Prostate gland (tissue), 2 donors: ENCODE results near the gene KLF6. TPM values are rescaled to one million over a fixed set of nuclear protein-coding genes. Genes with fewer than 3 reads are reported as not detected.
A peak's percentile ranks its signal among the peaks of the same experiment; 100 is the strongest.

Source experiments
- DNase-seq: peaks from one replicate; pipeline ENCODE4 v3.0.0-alpha.2; 2019; ENCODE audit warnings: low spot score
- H3K27ac ChIP-seq, 2 donors: fragments of 200-600 bp; sonication (generic); 2 replicates each; pipeline ENCODE4 v1.5.1; 2017 to 2019
- H3K27me3 ChIP-seq: fragments of 200-600 bp; sonication (generic); replicated peaks from 2 replicates; pipeline ENCODE4 v1.5.1; 2019; ENCODE audit not compliant: insufficient read depth
- H3K36me3 ChIP-seq, 2 donors: fragments of 200-600 bp; sonication (generic); 1 replicate in 1 of 2; 2 replicates in 1 of 2; pipeline versions ENCODE4 v1.5.1 to v1.8.1; 2017 to 2019
- H3K4me1 ChIP-seq: fragments of 200-600 bp; sonication (generic); replicated peaks from 2 replicates; pipeline ENCODE4 v1.5.1; 2019
- H3K4me3 ChIP-seq, 2 donors: fragments of 200-600 bp; sonication (generic); 2 replicates each; pipeline ENCODE4 v1.5.1; 2017 to 2019
- H3K9me3 ChIP-seq: fragments of 200-600 bp; sonication (generic); 2 replicates; pipeline ENCODE4 v1.5.1; 2017
- CTCF ChIP-seq, 4 experiments: fragments of 200-600 bp in 2 of 4; fragments of 450-650 bp in 2 of 4; sonication (generic) in 2 of 4; IDR thresholded peaks; 1 replicate in 3 of 4; 2 replicates in 1 of 4; pipeline ENCODE4 v1.5.1; 2016 to 2019; ENCODE audit warnings: antibody characterized with exemption in 4 of 4, mild to moderate bottlenecking in 2 of 4, moderate library complexity in 2 of 4
- POLR2A ChIP-seq: fragments of 450-650 bp; IDR thresholded peaks from one replicate; pipeline ENCODE4 v1.6.1; 2016; ENCODE audit warnings: antibody characterized with exemption, mild to moderate bottlenecking
- POLR2AphosphoS5 ChIP-seq: sonication (generic); formaldehyde crosslinking; IDR thresholded peaks from one replicate; pipeline ENCODE4 v1.6.1; 2017; ENCODE audit warnings: antibody characterized with exemption
- WGBS: methylation state at CpG from one replicate; pipeline ENCODE4 v1.1.5; 2018; 5-methylcytosine and 5-hydroxymethylcytosine counted together
- intact Hi-C: fragments of 100-400 bp; cut with DNase I; formaldehyde crosslinking; loops from one replicate; pipeline ENCODE4 v1.14.2; 2022
- total RNA-seq, 2 donors: library from RNA; depleted of rRNA; stranded (reverse); fragments of >200 nt; gene quantifications; one replicate each; pipeline ENCODE4 v1.1.0, GENCODE V29; 2016

Gene KLF6
- total RNA-seq, 2 donors from 2014 or later = 17.5 to 42.3 TPM

- H3K9me3 ChIP-seq = no peaks in the 10 kb centered on the region
- H3K27me3 ChIP-seq = no peaks in the 10 kb centered on the region
- H3K4me3 ChIP-seq = peak overlapping the region in 1 of 2 donors; percentile 96
- no peak for DNase-seq
- intact Hi-C loops = loop anchor here (2.0 to 10.0 kb wide), 5 partner anchors 34 to 532 kb away; no protein-coding TSS in a partner anchor
- WGBS = 64% methylated on average over 16 of the region's 16 CpGs
- H3K36me3 ChIP-seq = peaks cover 4 to 20% of the 10 kb centered on the region in 2 donors
- TF ChIP-seq POLR2AphosphoS5 = no peak
- TF ChIP-seq POLR2A = no peak
- no peak for TF ChIP-seq CTCF (IDR thresholded peaks at IDR 0.05)
- H3K4me1 ChIP-seq = no peaks in the 10 kb centered on the region
- H3K27ac ChIP-seq = peak overlapping the region; percentile 98 to 100
Measured at GRCh38 chr10:3780771-3781467, 4.1 kb downstream of the KLF6 start.

- TF ChIP-seq POLR2AphosphoS5 = no peak
- no peak for TF ChIP-seq CTCF (IDR thresholded peaks at IDR 0.05)
- no peak for TF ChIP-seq POLR2A
Measured at GRCh38 chr10:3780021-3780770, 4.8 kb downstream of the KLF6 start.

GRCh38 chr10:3779158-3779741 is 5.8 kb downstream of the KLF6 start:
- no peaks in the 10 kb centered on the region for H3K9me3 ChIP-seq
- H3K4me1 ChIP-seq = no peaks in the 10 kb centered on the region
- no peaks in the 10 kb centered on the region for H3K27me3 ChIP-seq
- 85% methylated on average over 14 of the region's 14 CpGs for WGBS
- H3K27ac ChIP-seq = peak overlapping the region in 1 of 2 donors; percentile 78
- no peak for TF ChIP-seq CTCF (IDR thresholded peaks at IDR 0.05)
- TF ChIP-seq POLR2A = no peak
- no peak for TF ChIP-seq POLR2AphosphoS5
- intact Hi-C loops = no loop called here
- DNase-seq = no peak
- peaks cover 4 to 20% of the 10 kb centered on the region in 2 donors for H3K36me3 ChIP-seq
- H3K4me3 ChIP-seq = no peak overlapping the region

More at GRCh38 chr10:3780021-3780770, 4.8 kb downstream of the KLF6 start:
- Histone ChIP-seq H3K36me3 (peaks cover 4 to 20% of the 10 kb centered on the region in 2 donors), H3K27me3 (no peaks in the 10 kb centered on the region), H3K4me3 (peak overlapping the region in 1 of 2 donors; percentile 7), H3K9me3 (no peaks in the 10 kb centered on the region), H3K4me1 (no peaks in the 10 kb centered on the region), H3K27ac (peak overlapping the region; percentile 50 to 98)
- WGBS = 48% methylated on average over 16 of the region's 17 CpGs
- intact Hi-C loops = loop anchor here (2.0 to 10.0 kb wide), 5 partner anchors 33 to 531 kb away; no protein-coding TSS in a partner anchor
- no peak for DNase-seq

GRCh38 chr10:3778692-3779157 is 6.3 kb downstream of the KLF6 start:
- Histone ChIP-seq H3K4me3 (no peak overlapping the region), H3K27me3 (no peaks in the 10 kb centered on the region), H3K36me3 (peaks cover 4 to 20% of the 10 kb centered on the region in 2 donors), H3K4me1 (no peaks in the 10 kb centered on the region), H3K9me3 (no peaks in the 10 kb centered on the region), H3K27ac (peak overlapping the region in 1 of 2 donors; percentile 78)
- intact Hi-C loops = no loop called here
- TF ChIP-seq POLR2A = no peak
- TF ChIP-seq CTCF (IDR thresholded peaks at IDR 0.05) = no peak
- TF ChIP-seq POLR2AphosphoS5 = no peak
- DNase-seq = no peak
- 78% methylated on average over 3 of the region's 3 CpGs for WGBS
